ENCODE results near the gene C2CD2L. TPM values are rescaled to one million over a fixed set of nuclear protein-coding genes. Genes with fewer than 3 reads are reported as not detected.
A peak's percentile ranks its signal among the peaks of the same experiment; 100 is the strongest.

C2CD2L gene
- total and polyA plus RNA-seq, 2 of the 13 experiments (the other 11 are each of a cell fraction or from before 2014, with no cell fraction given): 3.7 to 5.5 TPM

- TF ChIP-seq ZBTB38 (CRISPR knock-in tag; IDR thresholded peaks at IDR 0.05) (peak; percentile 76; the same call in 1 of the 2 replicates), MTF1 (CRISPR knock-in tag; IDR thresholded peaks at IDR 0.05) (no peak; the same call in 1 of the 2 replicates), SRSF1 (optimal IDR thresholded peaks at IDR 0.05; ENCODE audit: low read depth, low read length) (peak; percentile 35), FOXJ3 (CRISPR knock-in tag; IDR thresholded peaks at IDR 0.05; ENCODE audit: borderline replicate concordance) (peak; percentile 23; the same call in 1 of the 2 replicates), IKZF1 (IDR thresholded peaks at IDR 0.05) (no peak), ZBTB43 (CRISPR knock-in tag; conservative IDR thresholded peaks at IDR 0.05) (peak; percentile 57), BCLAF1 (IDR thresholded peaks at IDR 0.05) (no peak), SMAD3 (CRISPR knock-in tag; IDR thresholded peaks at IDR 0.05) (peak; percentile 44; the same call in 1 of the 2 replicates), ZNF737 (CRISPR knock-in tag; IDR thresholded peaks at IDR 0.05; ENCODE audit: borderline replicate concordance) (no peak), ZSCAN31 (CRISPR knock-in tag; IDR thresholded peaks at IDR 0.05; ENCODE audit: low read depth) (peak; percentile 88), ZNF282 (IDR thresholded peaks at IDR 0.05; ENCODE audit: partially characterized antibody) (no peak), NR2C2 (CRISPR knock-in tag; IDR thresholded peaks at IDR 0.05; ENCODE audit: borderline replicate concordance) (peak; percentile 11; the same call in 1 of the 2 replicates), ZNF709 (CRISPR knock-in tag; IDR thresholded peaks at IDR 0.05) (peak; percentile 97; the same call in 1 of the 2 replicates), SNAI1 (CRISPR knock-in tag; IDR thresholded peaks at IDR 0.05; ENCODE audit: borderline replicate concordance) (no peak; the same call in 1 of the 2 replicates), ZNF362 (CRISPR knock-in tag; IDR thresholded peaks at IDR 0.05; ENCODE audit: borderline replicate concordance) (no peak)
- TF ChIP-seq, protein P1, sequence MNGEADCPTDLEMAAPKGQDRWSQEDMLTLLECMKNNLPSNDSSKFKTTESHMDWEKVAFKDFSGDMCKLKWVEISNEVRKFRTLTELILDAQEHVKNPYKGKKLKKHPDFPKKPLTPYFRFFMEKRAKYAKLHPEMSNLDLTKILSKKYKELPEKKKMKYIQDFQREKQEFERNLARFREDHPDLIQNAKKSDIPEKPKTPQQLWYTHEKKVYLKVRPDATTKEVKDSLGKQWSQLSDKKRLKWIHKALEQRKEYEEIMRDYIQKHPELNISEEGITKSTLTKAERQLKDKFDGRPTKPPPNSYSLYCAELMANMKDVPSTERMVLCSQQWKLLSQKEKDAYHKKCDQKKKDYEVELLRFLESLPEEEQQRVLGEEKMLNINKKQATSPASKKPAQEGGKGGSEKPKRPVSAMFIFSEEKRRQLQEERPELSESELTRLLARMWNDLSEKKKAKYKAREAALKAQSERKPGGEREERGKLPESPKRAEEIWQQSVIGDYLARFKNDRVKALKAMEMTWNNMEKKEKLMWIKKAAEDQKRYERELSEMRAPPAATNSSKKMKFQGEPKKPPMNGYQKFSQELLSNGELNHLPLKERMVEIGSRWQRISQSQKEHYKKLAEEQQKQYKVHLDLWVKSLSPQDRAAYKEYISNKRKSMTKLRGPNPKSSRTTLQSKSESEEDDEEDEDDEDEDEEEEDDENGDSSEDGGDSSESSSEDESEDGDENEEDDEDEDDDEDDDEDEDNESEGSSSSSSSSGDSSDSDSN (CRISPR knock-in tag; IDR thresholded peaks at IDR 0.05): peak; percentile 88
- TF ChIP-seq, protein P2, sequence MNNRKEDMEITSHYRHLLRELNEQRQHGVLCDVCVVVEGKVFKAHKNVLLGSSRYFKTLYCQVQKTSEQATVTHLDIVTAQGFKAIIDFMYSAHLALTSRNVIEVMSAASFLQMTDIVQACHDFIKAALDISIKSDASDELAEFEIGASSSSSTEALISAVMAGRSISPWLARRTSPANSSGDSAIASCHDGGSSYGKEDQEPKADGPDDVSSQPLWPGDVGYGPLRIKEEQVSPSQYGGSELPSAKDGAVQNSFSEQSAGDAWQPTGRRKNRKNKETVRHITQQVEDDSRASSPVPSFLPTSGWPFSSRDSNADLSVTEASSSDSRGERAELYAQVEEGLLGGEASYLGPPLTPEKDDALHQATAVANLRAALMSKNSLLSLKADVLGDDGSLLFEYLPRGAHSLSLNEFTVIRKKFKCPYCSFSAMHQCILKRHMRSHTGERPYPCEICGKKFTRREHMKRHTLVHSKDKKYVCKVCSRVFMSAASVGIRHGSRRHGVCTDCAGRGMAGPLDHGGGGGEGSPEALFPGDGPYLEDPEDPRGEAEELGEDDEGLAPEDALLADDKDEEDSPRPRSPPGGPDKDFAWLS (CRISPR knock-in tag; IDR thresholded peaks at IDR 0.05; ENCODE audit: borderline replicate concordance): no peak
- TF ChIP-seq, protein P3, sequence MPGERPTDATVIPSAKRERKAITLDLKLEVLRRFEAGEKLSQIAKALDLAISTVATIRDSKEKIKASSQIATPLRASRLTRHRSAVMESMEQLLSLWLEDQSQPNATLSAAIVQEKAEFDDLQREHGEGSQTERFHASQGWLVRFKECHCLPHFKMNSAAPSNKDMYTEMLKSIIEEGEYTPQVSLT (CRISPR knock-in tag; IDR thresholded peaks at IDR 0.05; ENCODE audit: borderline replicate concordance, low read depth): no peak; the same call in 1 of the 2 replicates
Measured at GRCh38 chr11:119095066-119095880, 11.9 kb upstream of the C2CD2L start (continued).

All from HepG2 (cell line).